ENCODE data around the gene SF3A1.

The SF3A1 gene

GRCh38 chr22:30399718-30400117, 43.0 kb upstream of the SF3A1 start:
- TF ChIP-seq ZFX (IDR thresholded peaks at IDR 0.05; ENCODE audit: borderline replicate concordance) (no peak), CTCF (IDR thresholded peaks at IDR 0.05) (no peak)
- no peak overlapping the region for H3K27ac ChIP-seq

GRCh38 chr22:30398685-30399680, 42.3 kb upstream of the SF3A1 start:
- no peak for TF ChIP-seq ZFX (IDR thresholded peaks at IDR 0.05; ENCODE audit: borderline replicate concordance)
- no peak for TF ChIP-seq CTCF (IDR thresholded peaks at IDR 0.05)
- H3K27ac ChIP-seq, result no peak overlapping the region

GRCh38 chr22:30397656-30398635, 41.3 kb upstream of the SF3A1 start:
- no peak for TF ChIP-seq CTCF (IDR thresholded peaks at IDR 0.05)
- TF ChIP-seq ZFX (IDR thresholded peaks at IDR 0.05; ENCODE audit: borderline replicate concordance), result no peak
- H3K27ac ChIP-seq, result no peak overlapping the region

GRCh38 chr22:30396871-30397655, 40.4 kb upstream of the SF3A1 start, which contains the start of gene SEC14L2:
Gene SEC14L2 (plus strand): TSS chr22:30397018. CDS start chr22:30397117, 99 bp downstream.
- TF ChIP-seq ZFX (IDR thresholded peaks at IDR 0.05; ENCODE audit: borderline replicate concordance), result no peak
- TF ChIP-seq CTCF (IDR thresholded peaks at IDR 0.05), result no peak
- peak within 1 kb of the TSS; percentile 46; the same call in 1 of the 2 replicates for H3K27ac ChIP-seq

- TF ChIP-seq ZFX (IDR thresholded peaks at IDR 0.05; ENCODE audit: borderline replicate concordance) (no peak), CTCF (IDR thresholded peaks at IDR 0.05) (no peak)
- H3K27ac ChIP-seq, result no peak overlapping the region
Observed at GRCh38 chr22:30393885-30394284, 37.2 kb upstream of the SF3A1 start.

- no peak overlapping the region for H3K27ac ChIP-seq
- no peak for TF ChIP-seq ZFX (IDR thresholded peaks at IDR 0.05; ENCODE audit: borderline replicate concordance)
- no peak for TF ChIP-seq CTCF (IDR thresholded peaks at IDR 0.05)
Observed at GRCh38 chr22:30393322-30393680, 36.6 kb upstream of the SF3A1 start.

Data from 22Rv1 (cell line).